Ishikawa (cell line): ENCODE results near the gene FABP1.

Source experiments
- CEBPB ChIP-seq: IDR thresholded peaks from 2 replicates; pipeline ENCODE4 v1.6.1; 2012
- CREB1 ChIP-seq: IDR thresholded peaks from 2 replicates; pipeline ENCODE4 v1.6.1; 2012; ENCODE audit warnings: low read depth
- EGR1 ChIP-seq: IDR thresholded peaks from 2 replicates; pipeline ENCODE4 v1.6.1; 2012
- EP300 ChIP-seq: IDR thresholded peaks from 2 replicates; pipeline ENCODE4 v1.6.1; 2012; ENCODE audit warnings: borderline replicate concordance
- FOXM1 ChIP-seq: IDR thresholded peaks from 2 replicates; pipeline ENCODE4 v1.6.1; 2012; ENCODE audit warnings: low read depth, borderline replicate concordance
- MAX ChIP-seq: IDR thresholded peaks from 2 replicates; pipeline ENCODE4 v1.6.1; 2012
- NFIC ChIP-seq: IDR thresholded peaks from 2 replicates; pipeline ENCODE4 v1.6.1; 2012
- RAD21 ChIP-seq: IDR thresholded peaks from 2 replicates; pipeline ENCODE4 v1.6.1; 2012; ENCODE audit warnings: low read depth
- TAF1 ChIP-seq: IDR thresholded peaks from 2 replicates; pipeline ENCODE4 v1.6.1; 2012; ENCODE audit warnings: low read depth, mild to moderate bottlenecking
- TCF12 ChIP-seq: IDR thresholded peaks from 2 replicates; pipeline ENCODE4 v1.6.1; 2012; ENCODE audit warnings: low read depth
- TEAD4 ChIP-seq: IDR thresholded peaks from 2 replicates; pipeline ENCODE4 v1.6.1; 2012
- YY1 ChIP-seq: IDR thresholded peaks from 2 replicates; pipeline ENCODE4 v1.6.1; 2012; ENCODE audit warnings: low read depth
- ZBTB7A ChIP-seq: IDR thresholded peaks from 2 replicates; pipeline ENCODE4 v1.6.1; 2012; ENCODE audit warnings: low read depth
- TF ChIP-seq, protein P1 (sequence below): IDR thresholded peaks from 2 replicates; pipeline ENCODE4 v1.6.1; 2012
- TF ChIP-seq, protein P2 (sequence below): IDR thresholded peaks from 2 replicates; pipeline ENCODE4 v1.6.1; 2012; ENCODE audit warnings: low read depth, mild to moderate bottlenecking

FABP1 gene

GRCh38 chr2:88123164-88123974, 4.5 kb downstream of the FABP1 start:
- TF ChIP-seq, protein P1, sequence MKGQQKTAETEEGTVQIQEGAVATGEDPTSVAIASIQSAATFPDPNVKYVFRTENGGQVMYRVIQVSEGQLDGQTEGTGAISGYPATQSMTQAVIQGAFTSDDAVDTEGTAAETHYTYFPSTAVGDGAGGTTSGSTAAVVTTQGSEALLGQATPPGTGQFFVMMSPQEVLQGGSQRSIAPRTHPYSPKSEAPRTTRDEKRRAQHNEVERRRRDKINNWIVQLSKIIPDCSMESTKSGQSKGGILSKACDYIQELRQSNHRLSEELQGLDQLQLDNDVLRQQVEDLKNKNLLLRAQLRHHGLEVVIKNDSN: no peak
- no peak for TF ChIP-seq TEAD4
- TF ChIP-seq, protein P2, sequence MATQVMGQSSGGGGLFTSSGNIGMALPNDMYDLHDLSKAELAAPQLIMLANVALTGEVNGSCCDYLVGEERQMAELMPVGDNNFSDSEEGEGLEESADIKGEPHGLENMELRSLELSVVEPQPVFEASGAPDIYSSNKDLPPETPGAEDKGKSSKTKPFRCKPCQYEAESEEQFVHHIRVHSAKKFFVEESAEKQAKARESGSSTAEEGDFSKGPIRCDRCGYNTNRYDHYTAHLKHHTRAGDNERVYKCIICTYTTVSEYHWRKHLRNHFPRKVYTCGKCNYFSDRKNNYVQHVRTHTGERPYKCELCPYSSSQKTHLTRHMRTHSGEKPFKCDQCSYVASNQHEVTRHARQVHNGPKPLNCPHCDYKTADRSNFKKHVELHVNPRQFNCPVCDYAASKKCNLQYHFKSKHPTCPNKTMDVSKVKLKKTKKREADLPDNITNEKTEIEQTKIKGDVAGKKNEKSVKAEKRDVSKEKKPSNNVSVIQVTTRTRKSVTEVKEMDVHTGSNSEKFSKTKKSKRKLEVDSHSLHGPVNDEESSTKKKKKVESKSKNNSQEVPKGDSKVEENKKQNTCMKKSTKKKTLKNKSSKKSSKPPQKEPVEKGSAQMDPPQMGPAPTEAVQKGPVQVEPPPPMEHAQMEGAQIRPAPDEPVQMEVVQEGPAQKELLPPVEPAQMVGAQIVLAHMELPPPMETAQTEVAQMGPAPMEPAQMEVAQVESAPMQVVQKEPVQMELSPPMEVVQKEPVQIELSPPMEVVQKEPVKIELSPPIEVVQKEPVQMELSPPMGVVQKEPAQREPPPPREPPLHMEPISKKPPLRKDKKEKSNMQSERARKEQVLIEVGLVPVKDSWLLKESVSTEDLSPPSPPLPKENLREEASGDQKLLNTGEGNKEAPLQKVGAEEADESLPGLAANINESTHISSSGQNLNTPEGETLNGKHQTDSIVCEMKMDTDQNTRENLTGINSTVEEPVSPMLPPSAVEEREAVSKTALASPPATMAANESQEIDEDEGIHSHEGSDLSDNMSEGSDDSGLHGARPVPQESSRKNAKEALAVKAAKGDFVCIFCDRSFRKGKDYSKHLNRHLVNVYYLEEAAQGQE: no peak
- no peak for TF ChIP-seq EP300
- TF ChIP-seq EGR1: no peak
- TF ChIP-seq CEBPB: no peak
- no peak for TF ChIP-seq MAX
- TF ChIP-seq TAF1: no peak
- no peak for TF ChIP-seq TCF12

DNA sequence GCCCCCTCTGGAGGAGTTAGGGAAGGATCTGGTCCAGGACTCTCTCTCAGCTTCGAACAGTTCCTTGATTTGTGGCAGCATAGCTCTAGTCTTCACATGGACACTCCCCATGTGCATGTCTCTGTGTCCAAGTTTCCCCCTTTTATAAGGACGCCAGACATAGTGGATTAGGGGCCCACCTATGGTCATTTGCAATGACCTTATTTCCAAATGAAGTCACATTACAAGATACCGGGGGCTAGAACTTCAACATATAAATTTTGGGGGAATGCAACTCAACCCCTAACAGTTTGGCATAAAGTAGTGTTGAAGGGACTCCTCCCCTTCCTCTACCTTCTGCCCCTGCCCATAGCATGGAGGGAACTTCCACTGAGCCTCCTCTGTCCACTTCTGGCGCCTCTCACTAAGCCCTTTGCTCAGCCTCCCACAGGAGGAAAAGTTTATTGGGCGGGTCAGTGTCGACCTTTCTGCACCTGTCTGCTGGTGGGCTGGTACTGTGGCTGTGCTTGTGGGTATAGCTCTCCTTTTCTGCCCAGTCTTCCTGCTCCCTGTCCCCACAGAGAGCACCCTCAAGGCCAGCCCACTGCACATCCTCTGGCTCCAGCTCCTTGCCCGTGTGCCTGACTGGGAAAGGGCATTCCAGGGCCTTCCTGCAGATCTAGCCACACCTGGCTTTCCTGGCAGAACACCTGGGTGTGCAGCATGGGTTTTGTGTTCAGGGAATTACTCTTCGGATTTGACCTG, 5.5 kb downstream of the FABP1 start:
- TF ChIP-seq ZBTB7A (no peak), CEBPB (no peak), FOXM1 (no peak), YY1 (no peak), TEAD4 (no peak), TAF1 (no peak), RAD21 (no peak), EP300 (no peak), EGR1 (no peak), CREB1 (no peak), TCF12 (no peak), MAX (no peak), NFIC (no peak)
- TF ChIP-seq, protein P1: no peak
- TF ChIP-seq, protein P2: no peak

DNA sequence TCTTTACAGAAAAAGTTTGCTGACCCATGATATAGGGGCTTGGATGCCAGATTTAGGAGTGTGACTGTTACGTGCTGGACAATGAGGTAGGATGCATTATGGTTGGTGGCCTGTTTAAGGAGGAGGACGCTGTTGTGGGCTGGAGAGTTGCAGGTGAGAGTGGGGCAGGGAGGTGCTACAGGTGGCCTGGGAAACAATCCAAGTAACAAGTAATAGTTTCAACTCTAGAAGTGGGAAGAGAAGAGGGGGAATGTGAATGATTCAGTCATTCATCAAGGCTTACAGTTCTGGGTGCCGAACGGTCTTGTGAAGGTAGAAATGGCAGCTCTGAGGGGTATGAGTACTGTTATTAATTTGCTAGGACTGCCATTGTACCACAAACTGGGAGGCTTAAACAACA, 6.2 kb downstream of the FABP1 start:
- TF ChIP-seq MAX (no peak), EP300 (no peak), CREB1 (no peak), YY1 (no peak)
- TF ChIP-seq, protein P2: no peak
- TF ChIP-seq, protein P1: no peak

GRCh38 chr2:88117973-88118372, 9.9 kb downstream of the FABP1 start:
- TF ChIP-seq YY1: no peak
